GM23248 (cell line): Measurements from ENCODE around the gene GPS1. TPM values are rescaled to one million over a fixed set of nuclear protein-coding genes. Genes with fewer than 3 reads are reported as not detected.

ENCODE experiments used
- DNase-seq: peaks from one replicate; pipeline ENCODE4 v3.0.0-alpha.2; 2015
- H2AFZ ChIP-seq: fragments of 200-600 bp; sonication (generic); 2 replicates; pipeline ENCODE4 v1.6.1; 2016; ENCODE audit warnings: antibody characterized with exemption
- H3F3A ChIP-seq: fragments of 200-600 bp; sonication (generic); 2 replicates; pipeline ENCODE4 v1.6.1; 2016; ENCODE audit warnings: mild to moderate bottlenecking, antibody characterized with exemption, mixed run types; ENCODE audit not compliant: insufficient read depth
- H3K27ac ChIP-seq: fragments of 200-600 bp; sonication (generic); 2 replicates; pipeline ENCODE4 v1.5.1; 2016; ENCODE audit warnings: mild to moderate bottlenecking
- H3K27me3 ChIP-seq: fragments of 200-600 bp; sonication (generic); replicated peaks from 2 replicates; pipeline ENCODE4 v1.6.1; 2016; ENCODE audit warnings: mild to moderate bottlenecking; ENCODE audit not compliant: insufficient read depth
- H3K36me3 ChIP-seq: fragments of 200-600 bp; sonication (generic); 2 replicates; pipeline ENCODE4 v1.6.1; 2016; ENCODE audit warnings: low read depth, mild to moderate bottlenecking
- H3K4me1 ChIP-seq: fragments of 200-600 bp; sonication (generic); 2 replicates; pipeline ENCODE4 v1.6.1; 2016; ENCODE audit warnings: mild to moderate bottlenecking; ENCODE audit not compliant: insufficient read depth
- H3K4me2 ChIP-seq: fragments of 200-600 bp; sonication (generic); one replicate; pipeline ENCODE4 v1.6.1; 2016; ENCODE audit warnings: mild to moderate bottlenecking; ENCODE audit not compliant: unreplicated experiment
- H3K4me3 ChIP-seq: fragments of 200-600 bp; sonication (generic); 2 replicates; pipeline ENCODE4 v1.5.1; 2016; ENCODE audit warnings: mild to moderate bottlenecking
- H3K79me2 ChIP-seq: fragments of 200-600 bp; sonication (generic); 2 replicates; pipeline ENCODE4 v1.6.1; 2016; ENCODE audit warnings: mild to moderate bottlenecking; ENCODE audit not compliant: insufficient read depth
- H3K9ac ChIP-seq: fragments of 200-600 bp; sonication (generic); 2 replicates; pipeline ENCODE4 v1.6.1; 2016; ENCODE audit warnings: mild to moderate bottlenecking
- H3K9me2 ChIP-seq: fragments of 200-600 bp; sonication (generic); 2 replicates; pipeline ENCODE4 v1.6.1; 2016; ENCODE audit warnings: mixed run types, mild to moderate bottlenecking, moderate library complexity; ENCODE audit not compliant: insufficient read depth
- H3K9me3 ChIP-seq: fragments of 200-600 bp; sonication (generic); one replicate; pipeline ENCODE4 v1.6.1; 2017; ENCODE audit warnings: low read depth
- H4K20me1 ChIP-seq: fragments of 200-600 bp; sonication (generic); 2 replicates; pipeline ENCODE4 v1.6.0; 2016; ENCODE audit not compliant: insufficient read depth
- EZH2 ChIP-seq: fragments of 200-600 bp; sonication (generic); IDR thresholded peaks from 2 replicates; pipeline ENCODE4 v1.6.1; 2018; ENCODE audit warnings: antibody characterized with exemption, mild to moderate bottlenecking; ENCODE audit not compliant: insufficient read depth, poor library complexity, severe bottlenecking
- EZH2phosphoT487 ChIP-seq: fragments of 200-600 bp; sonication (generic); IDR thresholded peaks from 2 replicates; pipeline ENCODE4 v1.6.1; 2018; ENCODE audit warnings: antibody characterized with exemption, moderate library complexity, mild to moderate bottlenecking, low read depth; ENCODE audit not compliant: insufficient read depth
- WGBS, 2 experiments: methylation state at CpG; one replicate each; pipeline ENCODE4 v1.1.6; 2015 to 2017; ENCODE audit warnings: low lambda C conversion rate in 2 of 2, low coverage in 1 of 2; ENCODE audit errors: missing lambda C conversion rate in 2 of 2; 5-methylcytosine and 5-hydroxymethylcytosine counted together
- in situ Hi-C: fragments of 300-500 bp; cut with MboI; formaldehyde crosslinking; loops from 2 replicates; pipeline ENCODE4 v1.15.0; 2020
- polyA plus RNA-seq: library from polyadenylated mRNA; unstranded; fragments of >200 nt; fragmentation: Nextera tagmentation; extraction: Ambion mirVana; gene quantifications from 2 replicates; pipeline ENCODE4 v1.2.1, GENCODE V29; 2016
- total RNA-seq: library from RNA; depleted of rRNA; stranded (reverse); fragments of >200 nt; shearing (Covaris generic); gene quantifications from 2 replicates; pipeline ENCODE4 v1.2.3, GENCODE V29; 2014

Gene GPS1
- total and polyA plus RNA-seq, 2 experiments from 2014 or later, result 104 to 130 TPM

DNA sequence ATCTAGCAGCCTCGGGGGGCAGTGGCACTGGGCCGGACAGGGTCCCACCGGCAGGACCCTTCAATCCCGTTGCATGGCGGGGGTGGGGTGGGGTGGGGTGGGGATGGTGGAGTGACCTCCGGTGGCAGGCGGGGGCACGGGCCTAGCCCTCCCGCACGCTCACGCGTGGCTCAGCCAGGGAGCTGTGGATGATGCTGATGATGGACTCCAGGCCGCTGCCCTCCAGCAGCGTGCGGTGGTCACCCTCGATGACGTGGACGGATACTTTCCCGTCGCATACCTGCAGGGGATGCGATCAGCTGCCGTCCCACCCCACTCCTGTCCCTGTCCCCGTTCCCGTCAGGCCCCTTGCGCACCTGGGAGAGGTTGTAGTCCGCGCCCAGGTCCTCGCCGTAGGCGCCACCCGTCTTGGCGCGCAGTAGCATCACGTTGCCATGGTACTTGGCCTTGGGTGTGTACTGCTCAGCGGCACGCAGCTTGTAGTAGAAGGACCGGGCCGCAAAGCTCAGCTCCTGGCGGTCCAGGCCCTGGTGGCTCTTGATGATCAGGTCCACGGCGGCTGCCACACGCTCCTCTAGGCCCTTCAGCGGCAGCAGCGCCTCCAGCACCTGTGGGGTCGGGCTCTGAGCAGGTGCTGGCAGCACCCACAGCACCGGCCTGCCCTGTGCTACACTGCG, 27.4 kb downstream of the GPS1 start:
- H3K4me2 ChIP-seq, result no peak overlapping the region
- H3K4me3 ChIP-seq, result no peak overlapping the region
- H2AFZ ChIP-seq, result no peak overlapping the region
- H3K9me2 ChIP-seq, result no peaks in the 10 kb centered on the region
- no peaks in the 10 kb centered on the region for H3K27me3 ChIP-seq
- no peak for TF ChIP-seq EZH2phosphoT487
- no peak for TF ChIP-seq EZH2
- in situ Hi-C loops, result no loop called here
- DNase-seq, result no peak
- H3K27ac ChIP-seq, result no peak overlapping the region
- no peaks in the 10 kb centered on the region for H3K4me1 ChIP-seq
- no peaks in the 10 kb centered on the region for H3K36me3 ChIP-seq
- no peaks in the 10 kb centered on the region for H3K79me2 ChIP-seq
- no peaks in the 10 kb centered on the region for H3K9me3 ChIP-seq
- 89 to 96% methylated on average over 18 to 42 of the region's 47 CpGs for WGBS, 2 experiments
- H3K9ac ChIP-seq, result no peak overlapping the region
- H3F3A ChIP-seq, result peaks cover 4% of the 10 kb centered on the region; the same call in 1 of the 2 replicates
- H4K20me1 ChIP-seq, result no peaks in the 10 kb centered on the region

DNA sequence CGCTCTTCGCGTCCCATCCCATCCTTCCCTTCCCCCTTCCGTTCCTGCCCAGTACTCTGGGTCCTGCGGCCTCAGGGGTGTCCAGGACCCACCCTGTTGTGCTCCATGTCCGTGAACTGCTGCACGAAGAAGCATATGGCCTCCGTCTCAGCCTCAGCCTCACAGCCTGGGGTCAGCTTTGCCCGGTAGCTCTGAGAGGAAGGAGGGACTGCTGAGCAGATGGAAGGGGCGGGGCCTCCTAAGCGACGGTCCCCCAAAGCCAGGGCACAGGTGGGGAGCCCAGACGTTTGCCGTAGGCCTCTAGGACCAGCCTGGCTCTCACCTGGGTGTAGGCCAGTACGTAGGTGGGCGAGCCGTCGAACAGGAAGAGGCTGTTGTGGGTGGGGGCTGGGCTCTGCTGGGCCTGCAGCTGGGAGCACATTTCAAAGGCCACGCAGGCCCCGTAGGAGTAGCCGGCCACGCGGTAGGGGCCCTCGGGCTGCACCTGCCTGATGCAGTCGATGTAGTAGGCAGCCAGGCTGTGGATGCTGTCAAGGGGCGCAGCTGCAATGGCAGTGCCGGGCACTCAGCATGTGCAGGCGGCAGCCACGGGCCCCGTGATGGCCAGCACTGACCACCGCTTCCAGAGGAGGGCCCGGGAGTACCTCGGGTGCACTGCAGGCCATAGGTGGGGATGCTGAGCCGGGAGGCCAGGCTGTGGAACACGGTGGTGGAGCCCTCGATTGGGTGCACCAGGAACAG, 28.5 kb downstream of the GPS1 start:
- Histone ChIP-seq H3K4me2 (no peak overlapping the region), H3K4me1 (no peaks in the 10 kb centered on the region), H3K4me3 (no peak overlapping the region), H3K9me2 (no peaks in the 10 kb centered on the region), H3K9me3 (no peaks in the 10 kb centered on the region), H3F3A (peaks cover 4% of the 10 kb centered on the region; the same call in 1 of the 2 replicates), H4K20me1 (no peaks in the 10 kb centered on the region), H3K79me2 (no peaks in the 10 kb centered on the region), H2AFZ (no peak overlapping the region), H3K27ac (no peak overlapping the region), H3K27me3 (no peaks in the 10 kb centered on the region), H3K36me3 (no peaks in the 10 kb centered on the region), H3K9ac (no peak overlapping the region)
- DNase-seq, result no peak
- TF ChIP-seq EZH2 (no peak), EZH2phosphoT487 (no peak)
- in situ Hi-C loops, result no loop called here
- WGBS, 2 experiments, result 91 to 94% methylated on average over 35 to 36 of the region's 36 CpGs

DNA sequence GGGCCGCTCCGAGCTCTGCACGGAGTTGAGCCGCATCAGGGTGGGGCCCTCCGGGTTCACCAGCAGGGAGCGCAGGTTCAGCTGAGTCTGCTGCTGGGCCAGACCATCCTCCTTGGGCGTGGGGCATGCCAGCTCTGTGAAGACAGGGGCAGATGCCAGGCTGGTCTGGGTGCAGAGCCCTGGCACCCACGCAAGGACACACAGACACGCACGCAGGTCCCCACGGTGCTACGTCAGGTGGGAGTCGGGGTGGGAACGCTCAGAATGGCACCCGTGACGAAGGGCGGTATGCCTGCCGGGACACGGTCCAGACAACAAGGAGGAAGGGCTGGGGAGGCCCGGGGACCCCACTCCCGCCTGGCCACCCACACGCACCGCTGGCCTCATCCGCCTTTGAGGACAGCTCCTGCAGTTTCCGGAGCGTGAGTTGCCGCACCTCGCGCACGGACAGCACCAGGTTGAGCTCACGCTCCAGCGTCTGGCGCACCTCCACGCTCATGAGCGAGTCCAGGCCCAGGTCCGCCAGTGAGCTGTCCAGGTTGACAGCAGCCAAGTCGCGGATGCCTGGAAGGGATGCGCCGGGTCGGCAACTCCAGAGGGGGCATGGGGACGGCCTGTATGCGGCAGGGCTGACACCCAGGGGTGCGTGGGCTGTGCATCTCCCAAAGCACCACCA, 29.2 kb downstream of the GPS1 start:
- no peak overlapping the region for H3K4me2 ChIP-seq
- H3K27ac ChIP-seq, result no peak overlapping the region
- no peak for DNase-seq
- H3K36me3 ChIP-seq, result no peaks in the 10 kb centered on the region
- H3F3A ChIP-seq, result peaks cover 4% of the 10 kb centered on the region; the same call in 1 of the 2 replicates
- H3K79me2 ChIP-seq, result no peaks in the 10 kb centered on the region
- H2AFZ ChIP-seq, result no peak overlapping the region
- no peaks in the 10 kb centered on the region for H3K27me3 ChIP-seq
- TF ChIP-seq EZH2phosphoT487, result no peak
- no peak for TF ChIP-seq EZH2
- in situ Hi-C loops, result no loop called here
- no peaks in the 10 kb centered on the region for H3K4me1 ChIP-seq
- H3K9ac ChIP-seq, result no peak overlapping the region
- H4K20me1 ChIP-seq, result no peaks in the 10 kb centered on the region
- H3K9me2 ChIP-seq, result no peaks in the 10 kb centered on the region
- 95 to 96% methylated on average over 39 to 44 of the region's 44 CpGs for WGBS, 2 experiments
- no peaks in the 10 kb centered on the region for H3K9me3 ChIP-seq
- no peak overlapping the region for H3K4me3 ChIP-seq

DNA sequence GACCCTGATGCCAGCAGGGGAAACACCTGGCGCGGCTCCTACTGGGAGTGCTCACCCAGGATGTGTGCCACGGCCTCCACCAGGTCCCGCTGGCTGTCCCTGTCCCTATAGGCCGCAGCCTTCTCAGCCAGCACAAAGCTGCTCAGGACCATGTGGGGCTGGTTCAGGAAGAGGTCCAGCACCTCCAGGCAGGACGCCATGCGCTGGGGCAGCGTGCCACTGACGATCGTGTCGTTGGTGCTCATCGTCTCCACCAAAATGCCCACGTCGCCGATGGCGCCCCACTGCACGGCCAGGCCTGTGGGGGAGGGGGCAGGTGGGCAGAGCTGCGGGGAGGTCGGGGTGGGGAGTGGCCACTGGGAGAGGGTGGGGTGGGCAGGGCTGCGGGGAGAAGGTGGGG, 29.8 kb downstream of the GPS1 start:
- Histone ChIP-seq H3K9ac (no peak overlapping the region), H3K4me2 (no peak overlapping the region), H3K4me3 (no peak overlapping the region), H3K9me2 (no peaks in the 10 kb centered on the region), H3K36me3 (no peaks in the 10 kb centered on the region), H4K20me1 (no peaks in the 10 kb centered on the region), H3K4me1 (no peaks in the 10 kb centered on the region), H2AFZ (no peak overlapping the region), H3K9me3 (no peaks in the 10 kb centered on the region), H3F3A (peaks cover 3% of the 10 kb centered on the region; the same call in 1 of the 2 replicates), H3K79me2 (no peaks in the 10 kb centered on the region), H3K27me3 (no peaks in the 10 kb centered on the region), H3K27ac (no peak overlapping the region)
- in situ Hi-C loops, result no loop called here
- 94 to 97% methylated on average over 17 to 20 of the region's 20 CpGs for WGBS, 2 experiments
- TF ChIP-seq EZH2 (no peak), EZH2phosphoT487 (no peak)
- no peak for DNase-seq
